ENCODE measurements around the gene SUPT4H1.

SUPT4H1 gene

GRCh38 chr17:58365185-58365979, 13.4 kb upstream of the SUPT4H1 start:
- in situ Hi-C loops (cut with MboI; ENCODE audit: low pct_unique_long_range_greater_than_20kb, low sequenced_read_pairs, unreplicated experiment): no loop called here
- no peak for TF ChIP-seq CTCF (IDR thresholded peaks at IDR 0.05; ENCODE audit: extremely low read depth, insufficient read depth, missing control alignments)
- DNase-seq (ENCODE audit: low spot score): no peak

GRCh38 chr17:58364270-58364942, 12.4 kb upstream of the SUPT4H1 start:
- no peak for DNase-seq (ENCODE audit: low spot score)
- TF ChIP-seq CTCF (IDR thresholded peaks at IDR 0.05; ENCODE audit: extremely low read depth, insufficient read depth, missing control alignments): no peak
- in situ Hi-C loops (cut with MboI; ENCODE audit: low pct_unique_long_range_greater_than_20kb, low sequenced_read_pairs, unreplicated experiment): no loop called here

- in situ Hi-C loops (cut with MboI; ENCODE audit: low pct_unique_long_range_greater_than_20kb, low sequenced_read_pairs, unreplicated experiment): no loop called here
- TF ChIP-seq CTCF (IDR thresholded peaks at IDR 0.05; ENCODE audit: extremely low read depth, insufficient read depth, missing control alignments): no peak
- peak; percentile 17 for DNase-seq (ENCODE audit: low spot score)
These were observed 11.6 kb upstream of the SUPT4H1 start for GRCh38 chr17:58363457-58364185.

GRCh38 chr17:58362368-58363014, 10.5 kb upstream of the SUPT4H1 start:
- in situ Hi-C loops (cut with MboI; ENCODE audit: low pct_unique_long_range_greater_than_20kb, low sequenced_read_pairs, unreplicated experiment): no loop called here
- DNase-seq (ENCODE audit: low spot score): peak; percentile 11
- TF ChIP-seq CTCF (IDR thresholded peaks at IDR 0.05; ENCODE audit: extremely low read depth, insufficient read depth, missing control alignments): no peak

- peak; percentile 14 for DNase-seq (ENCODE audit: low spot score)
- in situ Hi-C loops (cut with MboI; ENCODE audit: low pct_unique_long_range_greater_than_20kb, low sequenced_read_pairs, unreplicated experiment): no loop called here
- no peak for TF ChIP-seq CTCF (IDR thresholded peaks at IDR 0.05; ENCODE audit: extremely low read depth, insufficient read depth, missing control alignments)
These were observed 8.5 kb upstream of the SUPT4H1 start for GRCh38 chr17:58360296-58361063.
